H9 (cell line): Measurements from ENCODE around the gene DISC1. TPM values are rescaled to one million over a fixed set of nuclear protein-coding genes. Genes with fewer than 3 reads are reported as not detected.

ENCODE experiments used
- DNase-seq: peaks from one replicate; pipeline ENCODE4 v3.0.0-alpha.2; 2017
- H2AFZ ChIP-seq: one replicate; pipeline ENCODE4 v1.6.1; 2013; ENCODE audit warnings: mild to moderate bottlenecking, low read length, control low read depth, moderate library complexity
- H2AK5ac ChIP-seq: 2 replicates; pipeline ENCODE4 v1.6.1; 2013; ENCODE audit warnings: low read length, control low read depth, mixed read lengths; ENCODE audit not compliant: insufficient read length
- H2BK120ac ChIP-seq: one replicate; pipeline ENCODE4 v1.6.1; 2013; ENCODE audit warnings: low read depth, mild to moderate bottlenecking, low read length, control low read depth, inconsistent platforms; ENCODE audit not compliant: poor library complexity, severe bottlenecking
- H2BK12ac ChIP-seq: 2 replicates; pipeline ENCODE4 v1.6.1; 2013; ENCODE audit warnings: low read length, control low read depth, mixed read lengths, low read depth; ENCODE audit not compliant: insufficient read length
- H2BK15ac ChIP-seq: 2 replicates; pipeline ENCODE4 v1.6.1; 2013; ENCODE audit warnings: low read depth, low read length, control low read depth
- H2BK20ac ChIP-seq: one replicate; pipeline ENCODE4 v1.6.1; 2013; ENCODE audit warnings: low read depth, mild to moderate bottlenecking, low read length, control low read depth, inconsistent platforms; ENCODE audit not compliant: poor library complexity, severe bottlenecking
- H2BK5ac ChIP-seq: 2 replicates; pipeline ENCODE4 v1.6.1; 2013; ENCODE audit warnings: low read length, control low read depth, mixed read lengths; ENCODE audit not compliant: insufficient read length
- H3K14ac ChIP-seq: 2 replicates; pipeline ENCODE4 v1.6.1; 2013; ENCODE audit warnings: low read length, control low read depth; ENCODE audit not compliant: insufficient read depth
- H3K18ac ChIP-seq: 2 replicates; pipeline ENCODE4 v1.6.1; 2013; ENCODE audit warnings: low read depth, mild to moderate bottlenecking, mixed read lengths, low read length, control low read depth; ENCODE audit not compliant: insufficient read length
- H3K23ac ChIP-seq: 2 replicates; pipeline ENCODE4 v1.6.1; 2013; ENCODE audit warnings: low read length, control low read depth, mixed read lengths, low read depth; ENCODE audit not compliant: insufficient read length
- H3K23me2 ChIP-seq: 2 replicates; pipeline ENCODE4 v1.6.1; 2013; ENCODE audit warnings: low read depth, mild to moderate bottlenecking, mixed read lengths, low read length, control low read depth; ENCODE audit not compliant: insufficient read length, poor library complexity, severe bottlenecking
- H3K27ac ChIP-seq: 2 replicates; pipeline ENCODE4 v1.5.1; 2013; ENCODE audit warnings: low read length, control low read depth, mixed read lengths, low read depth; ENCODE audit not compliant: insufficient read length
- H3K27me3 ChIP-seq: 2 replicates; pipeline ENCODE4 v1.6.1; 2013; ENCODE audit warnings: low read length, control low read depth, inconsistent platforms; ENCODE audit not compliant: insufficient read depth
- H3K4ac ChIP-seq: 2 replicates; pipeline ENCODE4 v1.6.1; 2013; ENCODE audit warnings: low read depth, mild to moderate bottlenecking, control low read depth, inconsistent platforms, low read length, moderate library complexity
- H3K4me1 ChIP-seq: 2 replicates; pipeline ENCODE4 v1.6.1; 2013; ENCODE audit warnings: low read length, control low read depth, inconsistent platforms; ENCODE audit not compliant: insufficient read depth
- H3K4me2 ChIP-seq: 2 replicates; pipeline ENCODE4 v1.6.1; 2013; ENCODE audit warnings: low read length, control low read depth, mixed read lengths; ENCODE audit not compliant: insufficient read length, insufficient read depth
- H3K56ac ChIP-seq: 2 replicates; pipeline ENCODE4 v1.6.1; 2013; ENCODE audit warnings: low read depth, mild to moderate bottlenecking, mixed read lengths, low read length, control low read depth; ENCODE audit not compliant: insufficient read length
- H3K79me1 ChIP-seq: 2 replicates; pipeline ENCODE4 v1.6.1; 2013; ENCODE audit warnings: low read depth, mild to moderate bottlenecking, moderate library complexity, low read length, control low read depth, inconsistent platforms; ENCODE audit not compliant: insufficient read depth, poor library complexity, severe bottlenecking
- H3K79me2 ChIP-seq: 2 replicates; pipeline ENCODE4 v1.6.1; 2013; ENCODE audit warnings: low read length, control low read depth, inconsistent platforms; ENCODE audit not compliant: insufficient read depth
- H3K9ac ChIP-seq: 2 replicates; pipeline ENCODE4 v1.6.1; 2013; ENCODE audit warnings: low read length, control low read depth, mixed read lengths; ENCODE audit not compliant: insufficient read length; ENCODE audit errors: extremely low read depth
- H3K9me3 ChIP-seq: one replicate; pipeline ENCODE4 v1.6.1; 2013; ENCODE audit warnings: low read depth, low read length, inconsistent platforms; ENCODE audit not compliant: control insufficient read depth
- H3T11ph ChIP-seq: one replicate; pipeline ENCODE4 v1.6.1; 2013; ENCODE audit warnings: mild to moderate bottlenecking, low read length, control low read depth, inconsistent platforms
- H4K20me1 ChIP-seq: one replicate; pipeline ENCODE4 v1.6.1; 2013; ENCODE audit not compliant: control insufficient read depth, insufficient read length, insufficient read depth
- H4K5ac ChIP-seq: 2 replicates; pipeline ENCODE4 v1.6.1; 2013; ENCODE audit warnings: low read depth, mild to moderate bottlenecking, mixed read lengths, low read length, control low read depth; ENCODE audit not compliant: insufficient read length
- H4K8ac ChIP-seq: replicated peaks from 2 replicates; pipeline ENCODE4 v1.6.1; 2013; ENCODE audit warnings: low read length, control low read depth, mixed read lengths, low read depth; ENCODE audit not compliant: insufficient read length
- H4K91ac ChIP-seq: 2 replicates; pipeline ENCODE4 v1.6.1; 2013; ENCODE audit warnings: low read depth, mild to moderate bottlenecking, moderate library complexity, mixed read lengths, low read length, control low read depth; ENCODE audit not compliant: insufficient read length
- H3K27ac Mint-ChIP-seq, 3 experiments: 2 replicates in 2 of 3; 3 replicates in 1 of 3; pipeline ENCODE4 v1.8.0; 2020 to 2021; ENCODE audit warnings: mixed read lengths in 3 of 3, mild to moderate bottlenecking in 1 of 3, moderate library complexity in 1 of 3
- H3K27me3 Mint-ChIP-seq: 2 replicates; pipeline ENCODE4 v1.8.0; 2021; ENCODE audit warnings: low read depth, mild to moderate bottlenecking, moderate library complexity, mixed read lengths
- H3K36me3 Mint-ChIP-seq, 3 experiments: 2 replicates in 2 of 3; 3 replicates in 1 of 3; pipeline ENCODE4 v1.8.0; 2020 to 2021; ENCODE audit warnings: low read depth in 3 of 3, mixed read lengths in 3 of 3; ENCODE audit not compliant: insufficient read depth in 1 of 3
- H3K4me1 Mint-ChIP-seq, 2 experiments: 2 replicates each; pipeline ENCODE4 v1.8.0; 2020; ENCODE audit warnings: mixed read lengths in 2 of 2
- H3K4me3 Mint-ChIP-seq, 2 experiments: 2 replicates in 1 of 2; 3 replicates in 1 of 2; pipeline ENCODE4 v1.8.0; 2020 to 2021; ENCODE audit warnings: mild to moderate bottlenecking in 2 of 2, mixed read lengths in 2 of 2, moderate library complexity in 1 of 2
- H3K9me3 Mint-ChIP-seq, 2 experiments: 2 replicates in 1 of 2; 3 replicates in 1 of 2; pipeline ENCODE4 v1.8.0; 2020; ENCODE audit warnings: mild to moderate bottlenecking in 2 of 2, mixed read lengths in 2 of 2, moderate library complexity in 1 of 2
- WGBS: extraction: QIAGEN DNeasy Blood & Tissue Kit; methylation state at CpG from one replicate; pipeline ENCODE4 v1.1.7; 2013; ENCODE audit warnings: missing lambda C conversion rate, low lambda C conversion rate, mixed read lengths; ENCODE audit not compliant: insufficient read length; ENCODE audit errors: extremely low coverage; 5-methylcytosine and 5-hydroxymethylcytosine counted together
- total RNA-seq: library from RNA; stranded (reverse); gene quantifications from 2 replicates; pipeline ENCODE4 v1.2.1, GENCODE V29; 2021
- TF ChIP-seq, protein P1 (sequence below): fragments of 200-600 bp; sonication (generic); conservative IDR thresholded peaks from 3 replicates; pipeline ENCODE4 v1.8.0; 2021; ENCODE audit warnings: antibody characterized with exemption, mild to moderate bottlenecking

DISC1 gene
- total RNA-seq, 1 experiment from 2014 or later: 2.5 TPM

DNA sequence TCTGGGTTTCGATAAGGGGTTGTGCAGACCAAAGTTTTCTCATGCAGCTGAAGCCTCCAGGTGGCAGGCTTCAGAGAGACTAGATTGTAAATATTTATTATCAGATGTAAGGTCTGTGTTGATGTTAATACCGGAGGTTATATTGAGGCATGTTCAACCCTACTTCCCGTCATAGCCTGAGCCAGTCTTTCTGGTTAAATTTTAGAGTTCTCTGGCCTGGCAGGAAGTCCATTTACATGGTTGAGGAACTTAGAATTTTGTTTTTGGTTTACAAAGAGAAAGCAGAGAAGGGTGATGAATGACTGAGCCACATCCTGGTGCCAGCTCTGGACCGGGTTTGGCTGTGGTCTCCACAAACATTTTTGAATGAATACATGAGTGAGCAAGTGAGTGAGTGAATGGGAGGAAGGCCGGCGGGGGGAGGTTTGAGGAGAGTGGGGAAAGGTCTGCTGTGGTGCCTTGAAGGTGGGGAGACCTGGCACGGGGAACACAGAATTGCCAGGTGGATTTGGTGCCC, 218.5 kb downstream of the DISC1 start:
- H3K14ac ChIP-seq: no peak overlapping the region
- no peak overlapping the region for H3K23ac ChIP-seq
- H2BK12ac ChIP-seq: no peak overlapping the region
- no peak for DNase-seq
- H3K4me1 Mint-ChIP-seq: peaks cover 3 to 6% of the 10 kb centered on the region in 2 experiments; a peak in 2 of 4 replicates
- H4K20me1 ChIP-seq: no peaks in the 10 kb centered on the region
- no peaks in the 10 kb centered on the region for H3K79me1 ChIP-seq
- no peak overlapping the region for H3T11ph ChIP-seq
- H3K56ac ChIP-seq: no peak overlapping the region
- H4K5ac ChIP-seq: no peak overlapping the region
- no peak overlapping the region; a peak in 1 of 7 replicates for H3K27ac Mint-ChIP-seq
- TF ChIP-seq, protein P1, sequence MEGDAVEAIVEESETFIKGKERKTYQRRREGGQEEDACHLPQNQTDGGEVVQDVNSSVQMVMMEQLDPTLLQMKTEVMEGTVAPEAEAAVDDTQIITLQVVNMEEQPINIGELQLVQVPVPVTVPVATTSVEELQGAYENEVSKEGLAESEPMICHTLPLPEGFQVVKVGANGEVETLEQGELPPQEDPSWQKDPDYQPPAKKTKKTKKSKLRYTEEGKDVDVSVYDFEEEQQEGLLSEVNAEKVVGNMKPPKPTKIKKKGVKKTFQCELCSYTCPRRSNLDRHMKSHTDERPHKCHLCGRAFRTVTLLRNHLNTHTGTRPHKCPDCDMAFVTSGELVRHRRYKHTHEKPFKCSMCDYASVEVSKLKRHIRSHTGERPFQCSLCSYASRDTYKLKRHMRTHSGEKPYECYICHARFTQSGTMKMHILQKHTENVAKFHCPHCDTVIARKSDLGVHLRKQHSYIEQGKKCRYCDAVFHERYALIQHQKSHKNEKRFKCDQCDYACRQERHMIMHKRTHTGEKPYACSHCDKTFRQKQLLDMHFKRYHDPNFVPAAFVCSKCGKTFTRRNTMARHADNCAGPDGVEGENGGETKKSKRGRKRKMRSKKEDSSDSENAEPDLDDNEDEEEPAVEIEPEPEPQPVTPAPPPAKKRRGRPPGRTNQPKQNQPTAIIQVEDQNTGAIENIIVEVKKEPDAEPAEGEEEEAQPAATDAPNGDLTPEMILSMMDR: no peak
- no peak overlapping the region for H3K27ac ChIP-seq
- H3K18ac ChIP-seq: no peak overlapping the region
- H3K36me3 Mint-ChIP-seq: no peaks in the 10 kb centered on the region
- no peak overlapping the region for H2BK5ac ChIP-seq
- no peaks in the 10 kb centered on the region for H3K23me2 ChIP-seq
- no peak overlapping the region for H2BK20ac ChIP-seq
- H2AFZ ChIP-seq: no peak overlapping the region
- no CpG with 5 or more reads among the region's 7 CpGs for WGBS
- H4K91ac ChIP-seq: no peak overlapping the region
- H3K4ac ChIP-seq: no peak overlapping the region
- H2BK15ac ChIP-seq: no peak overlapping the region
- H3K9me3 Mint-ChIP-seq: no peaks in the 10 kb centered on the region; a peak in 1 of 5 replicates
- no peaks in the 10 kb centered on the region for H3K27me3 ChIP-seq
- no peaks in the 10 kb centered on the region for H3K79me2 ChIP-seq
- H2BK120ac ChIP-seq: no peak overlapping the region
- H3K4me1 ChIP-seq: no peaks in the 10 kb centered on the region
- H3K4me3 Mint-ChIP-seq: no peak overlapping the region; a peak in 1 of 5 replicates
- no peak overlapping the region for H3K4me2 ChIP-seq
- H3K9me3 ChIP-seq: no peaks in the 10 kb centered on the region
- no peak overlapping the region for H3K9ac ChIP-seq
- no peak overlapping the region for H4K8ac ChIP-seq
- no peak overlapping the region for H2AK5ac ChIP-seq
- peaks cover 16% of the 10 kb centered on the region for H3K27me3 Mint-ChIP-seq
